Measurements from ENCODE around the gene NR6A1. TPM values are rescaled to one million over a fixed set of nuclear protein-coding genes. Genes with fewer than 3 reads are reported as not detected.

Gene NR6A1
- total RNA-seq, 1 experiment from 2014 or later: 0.91 TPM

- ChIA-PET POLR2A (interaction anchor here (0.7 to 0.9 kb wide), 2 partner anchors 21 to 26 kb away, joined by 3 to 4 read pairs; no protein-coding TSS in a partner anchor), CTCF (interaction anchor here (1.1 to 6.7 kb wide), 5 partner anchors 16 to 59 kb away, joined by 3 to 64 read pairs (median 5); partner anchors contain the start of genes OLFML2A and WDR38)
Observed at GRCh38 chr9:124793015-124793541, 22.0 kb upstream of the NR6A1 start.

GRCh38 chr9:124792257-124793014 lies 21.3 kb upstream of the NR6A1 start:
- TF ChIP-seq CTCF (IDR thresholded peaks at IDR 0.05; ENCODE audit: unreplicated experiment): no peak
- Mint-ChIP-seq H3K9me3 (ENCODE audit: unreplicated experiment) (no peaks in the 10 kb centered on the region), H3K27ac (ENCODE audit: low read depth, unreplicated experiment) (no peak overlapping the region), H3K4me1 (ENCODE audit: insufficient read depth, unreplicated experiment) (peaks cover 5% of the 10 kb centered on the region), H3K27me3 (ENCODE audit: insufficient read depth, unreplicated experiment) (no peaks in the 10 kb centered on the region), H3K36me3 (ENCODE audit: insufficient read depth, unreplicated experiment) (no peaks in the 10 kb centered on the region), H3K4me3 (ENCODE audit: unreplicated experiment) (no peak overlapping the region)
- intact Hi-C loops (cut with micrococcal nuclease): no loop called here
- CTCF ChIA-PET: interaction anchor here (1.1 to 6.7 kb wide), 5 partner anchors 15 to 59 kb away, joined by 3 to 64 read pairs (median 5); partner anchors contain the start of genes OLFML2A and WDR38
- no peak for DNase-seq (ENCODE audit: unreplicated experiment)
- POLR2A ChIA-PET: interaction anchor here (0.7 kb wide), 1 partner anchor 22 kb away, joined by 4 read pairs; no protein-coding TSS in a partner anchor
- BruUV-seq (replicated peaks): no TSS peak

More at GRCh38 chr9:124793015-124793541, 22.0 kb upstream of the NR6A1 start:
- Mint-ChIP-seq H3K27ac (ENCODE audit: low read depth, unreplicated experiment) (no peak overlapping the region), H3K36me3 (ENCODE audit: insufficient read depth, unreplicated experiment) (no peaks in the 10 kb centered on the region), H3K9me3 (ENCODE audit: unreplicated experiment) (no peaks in the 10 kb centered on the region), H3K4me1 (ENCODE audit: insufficient read depth, unreplicated experiment) (peaks cover 5% of the 10 kb centered on the region), H3K4me3 (ENCODE audit: unreplicated experiment) (no peak overlapping the region), H3K27me3 (ENCODE audit: insufficient read depth, unreplicated experiment) (no peaks in the 10 kb centered on the region)
- TF ChIP-seq CTCF (IDR thresholded peaks at IDR 0.05; ENCODE audit: unreplicated experiment): no peak
- BruUV-seq (replicated peaks): no TSS peak
- peak; percentile 83 for DNase-seq (ENCODE audit: unreplicated experiment)
- intact Hi-C loops (cut with micrococcal nuclease): no loop called here

- Mint-ChIP-seq H3K9me3 (ENCODE audit: unreplicated experiment) (no peaks in the 10 kb centered on the region), H3K27ac (ENCODE audit: low read depth, unreplicated experiment) (no peak overlapping the region), H3K4me3 (ENCODE audit: unreplicated experiment) (no peak overlapping the region), H3K4me1 (ENCODE audit: insufficient read depth, unreplicated experiment) (peaks cover 5% of the 10 kb centered on the region), H3K36me3 (ENCODE audit: insufficient read depth, unreplicated experiment) (no peaks in the 10 kb centered on the region), H3K27me3 (ENCODE audit: insufficient read depth, unreplicated experiment) (no peaks in the 10 kb centered on the region)
- DNase-seq (ENCODE audit: unreplicated experiment): no peak
- no peak for TF ChIP-seq CTCF (IDR thresholded peaks at IDR 0.05; ENCODE audit: unreplicated experiment)
- ChIA-PET CTCF (interaction anchor here (0.6 to 1.3 kb wide), 2 partner anchors 17 to 19 kb away, joined by 4 to 6 read pairs; no protein-coding TSS in a partner anchor), POLR2A (interaction anchor here (1.2 kb wide), 1 partner anchor 51 kb away, joined by 5 read pairs; no protein-coding TSS in a partner anchor)
- intact Hi-C loops (cut with micrococcal nuclease): no loop called here
- no TSS peak for BruUV-seq (replicated peaks)
Observed at GRCh38 chr9:124790801-124791505, 19.8 kb upstream of the NR6A1 start.

GRCh38 chr9:124790301-124790700 lies 19.2 kb upstream of the NR6A1 start:
- POLR2A ChIA-PET: interaction anchor here (0.7 to 1.2 kb wide), 2 partner anchors 52 to 79 kb away, joined by 3 to 5 read pairs; no protein-coding TSS in a partner anchor

More at GRCh38 chr9:124790301-124790700, 19.2 kb upstream of the NR6A1 start:
- no peaks in the 10 kb centered on the region for H3K9me3 Mint-ChIP-seq (ENCODE audit: unreplicated experiment)
- H3K4me1 Mint-ChIP-seq (ENCODE audit: insufficient read depth, unreplicated experiment): peaks cover 5% of the 10 kb centered on the region
- no peak overlapping the region for H3K4me3 Mint-ChIP-seq (ENCODE audit: unreplicated experiment)
- intact Hi-C loops (cut with micrococcal nuclease): no loop called here
- TF ChIP-seq CTCF (IDR thresholded peaks at IDR 0.05; ENCODE audit: unreplicated experiment): no peak
- CTCF ChIA-PET: interaction anchor here (1.6 kb wide), 1 partner anchor 60 kb away, joined by 3 read pairs; no protein-coding TSS in a partner anchor
- DNase-seq (ENCODE audit: unreplicated experiment): no peak
- no peak overlapping the region for H3K27ac Mint-ChIP-seq (ENCODE audit: low read depth, unreplicated experiment)
- no TSS peak for BruUV-seq (replicated peaks)
- H3K36me3 Mint-ChIP-seq (ENCODE audit: insufficient read depth, unreplicated experiment): no peaks in the 10 kb centered on the region
- no peaks in the 10 kb centered on the region for H3K27me3 Mint-ChIP-seq (ENCODE audit: insufficient read depth, unreplicated experiment)
